WTC11 (cell line): ENCODE data around the gene DSC3.

Experiments
- ATF3 ChIP-seq: sonication (generic); formaldehyde crosslinking; conservative IDR thresholded peaks from 2 replicates; pipeline ENCODE4 v1.8.1; 2022; ENCODE audit warnings: mild to moderate bottlenecking, missing genetic modification reagents
- CTCF ChIP-seq: fragments of 200-600 bp; IDR thresholded peaks from 2 replicates; pipeline ENCODE4 v1.8.0; 2022; ENCODE audit warnings: antibody characterized with exemption
- E2F4 ChIP-seq: sonication (generic); formaldehyde crosslinking; IDR thresholded peaks from 2 replicates; pipeline ENCODE4 v1.8.1; 2022; ENCODE audit warnings: low read depth, mild to moderate bottlenecking, moderate library complexity, missing genetic modification reagents, borderline replicate concordance
- ETV6 ChIP-seq: sonication (generic); formaldehyde crosslinking; IDR thresholded peaks from 2 replicates; pipeline ENCODE4 v1.8.1; 2022; ENCODE audit warnings: mild to moderate bottlenecking, missing genetic modification reagents
- FOXK1 ChIP-seq: sonication (generic); formaldehyde crosslinking; IDR thresholded peaks from 2 replicates; pipeline ENCODE4 v1.8.0; 2022; ENCODE audit warnings: mild to moderate bottlenecking, moderate library complexity, missing genetic modification reagents
- JUN ChIP-seq: sonication (generic); formaldehyde crosslinking; IDR thresholded peaks from 2 replicates; pipeline ENCODE4 v1.8.0; 2023; ENCODE audit warnings: mild to moderate bottlenecking, missing genetic modification reagents
- MAX ChIP-seq: sonication (generic); formaldehyde crosslinking; IDR thresholded peaks from 2 replicates; pipeline ENCODE4 v1.8.0; 2022; ENCODE audit warnings: mild to moderate bottlenecking, missing genetic modification reagents
- NR1H2 ChIP-seq: sonication (generic); formaldehyde crosslinking; IDR thresholded peaks from 2 replicates; pipeline ENCODE4 v1.9.0; 2021; ENCODE audit warnings: mild to moderate bottlenecking, moderate library complexity, missing genetic modification reagents
- NR2C2 ChIP-seq: sonication (generic); formaldehyde crosslinking; IDR thresholded peaks from 2 replicates; pipeline ENCODE4 v1.8.0; 2022; ENCODE audit warnings: mild to moderate bottlenecking, missing genetic modification reagents
- SMAD4 ChIP-seq: sonication (generic); formaldehyde crosslinking; IDR thresholded peaks from 2 replicates; pipeline ENCODE4 v1.8.0; 2022; ENCODE audit warnings: mild to moderate bottlenecking, missing genetic modification reagents
- ZNF263 ChIP-seq: sonication (generic); formaldehyde crosslinking; IDR thresholded peaks from 2 replicates; pipeline ENCODE4 v1.8.1; 2022; ENCODE audit warnings: low read depth, mild to moderate bottlenecking, moderate library complexity, missing genetic modification reagents

DNA sequence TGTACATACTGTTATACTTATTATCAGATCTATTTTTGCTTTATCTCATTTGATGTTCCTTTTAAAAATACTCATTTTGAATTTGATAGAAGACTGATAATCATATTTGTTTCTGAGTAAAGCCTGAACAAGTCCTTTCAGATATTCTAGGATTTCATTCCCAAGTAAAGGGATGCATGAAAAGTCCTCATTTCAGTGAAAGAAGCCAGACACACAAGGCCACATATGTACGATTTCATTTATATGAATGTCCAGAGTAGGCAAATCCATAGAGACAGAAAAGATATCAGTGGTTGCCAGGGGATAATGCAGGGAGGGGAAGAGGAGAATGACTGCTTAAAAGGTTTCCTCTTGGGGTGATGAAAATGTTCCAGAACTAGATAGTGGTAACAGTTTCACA lies 53.4 kb downstream of the DSC3 start:
- no peak for TF ChIP-seq NR1H2 (CRISPR knock-in tag)
- no peak for TF ChIP-seq ATF3
- TF ChIP-seq E2F4 (CRISPR knock-in tag): no peak
- TF ChIP-seq NR2C2 (CRISPR knock-in tag): no peak
- TF ChIP-seq CTCF: no peak
- TF ChIP-seq JUN (CRISPR knock-in tag): no peak
- no peak for TF ChIP-seq FOXK1 (CRISPR knock-in tag)
- TF ChIP-seq SMAD4 (CRISPR knock-in tag): no peak
- no peak for TF ChIP-seq MAX (CRISPR knock-in tag)
- no peak for TF ChIP-seq ZNF263 (CRISPR knock-in tag)
- no peak for TF ChIP-seq ETV6 (CRISPR knock-in tag)
